DND-41 (cell line): ENCODE measurements around the gene FLOT1.

Source experiments
- EZH2 ChIP-seq: IDR thresholded peaks from 3 replicates; pipeline ENCODE4 v1.6.1; 2012; ENCODE audit warnings: borderline replicate concordance, low read depth, mild to moderate bottlenecking, moderate library complexity, low read length, inconsistent platforms; ENCODE audit not compliant: severe bottlenecking
- TF ChIP-seq, protein P1 (sequence below): IDR thresholded peaks from 2 replicates; pipeline ENCODE4 v1.5.1; 2012; ENCODE audit warnings: borderline replicate concordance, low read length, moderate library complexity, mild to moderate bottlenecking; ENCODE audit not compliant: poor library complexity, severe bottlenecking; ENCODE audit errors: extremely low read depth

DNA sequence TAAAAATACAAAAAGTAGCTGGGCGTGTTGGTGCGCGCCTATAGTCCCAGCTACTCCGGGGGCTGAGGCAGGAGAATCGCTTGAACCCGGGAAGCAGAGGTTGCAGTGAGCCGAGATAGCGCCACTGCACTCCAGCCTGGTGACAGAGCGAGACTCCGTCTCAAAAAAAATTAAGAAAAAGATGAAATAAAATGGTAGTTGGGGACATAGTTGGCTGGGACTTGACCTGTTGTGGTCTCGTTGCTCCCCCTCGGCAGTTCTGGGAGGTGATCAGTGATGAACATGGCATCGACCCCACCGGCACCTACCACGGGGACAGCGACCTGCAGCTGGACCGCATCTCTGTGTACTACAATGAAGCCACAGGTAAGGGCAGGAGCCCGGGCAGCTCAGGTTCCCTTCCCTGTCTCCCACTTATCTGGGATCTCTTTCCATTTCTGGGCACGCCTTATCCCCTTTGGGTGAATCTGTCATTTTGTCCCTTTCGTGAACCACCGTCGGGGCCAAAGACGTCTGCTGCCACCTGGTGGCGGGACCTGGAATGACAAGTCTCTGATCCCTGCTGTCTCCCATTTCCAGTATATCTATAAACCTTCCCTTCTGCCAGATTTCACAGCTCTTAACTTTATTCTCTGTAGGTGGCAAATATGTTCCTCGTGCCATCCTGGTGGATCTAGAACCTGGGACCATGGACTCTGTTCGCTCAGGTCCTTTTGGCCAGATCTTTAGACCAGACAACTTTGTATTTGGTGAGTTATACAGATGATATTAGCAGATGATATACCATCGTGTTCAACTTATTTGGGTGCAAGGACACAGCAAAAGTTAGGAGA is 20.0 kb downstream of the FLOT1 start:
- TF ChIP-seq, protein P1, sequence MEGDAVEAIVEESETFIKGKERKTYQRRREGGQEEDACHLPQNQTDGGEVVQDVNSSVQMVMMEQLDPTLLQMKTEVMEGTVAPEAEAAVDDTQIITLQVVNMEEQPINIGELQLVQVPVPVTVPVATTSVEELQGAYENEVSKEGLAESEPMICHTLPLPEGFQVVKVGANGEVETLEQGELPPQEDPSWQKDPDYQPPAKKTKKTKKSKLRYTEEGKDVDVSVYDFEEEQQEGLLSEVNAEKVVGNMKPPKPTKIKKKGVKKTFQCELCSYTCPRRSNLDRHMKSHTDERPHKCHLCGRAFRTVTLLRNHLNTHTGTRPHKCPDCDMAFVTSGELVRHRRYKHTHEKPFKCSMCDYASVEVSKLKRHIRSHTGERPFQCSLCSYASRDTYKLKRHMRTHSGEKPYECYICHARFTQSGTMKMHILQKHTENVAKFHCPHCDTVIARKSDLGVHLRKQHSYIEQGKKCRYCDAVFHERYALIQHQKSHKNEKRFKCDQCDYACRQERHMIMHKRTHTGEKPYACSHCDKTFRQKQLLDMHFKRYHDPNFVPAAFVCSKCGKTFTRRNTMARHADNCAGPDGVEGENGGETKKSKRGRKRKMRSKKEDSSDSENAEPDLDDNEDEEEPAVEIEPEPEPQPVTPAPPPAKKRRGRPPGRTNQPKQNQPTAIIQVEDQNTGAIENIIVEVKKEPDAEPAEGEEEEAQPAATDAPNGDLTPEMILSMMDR, result peak; percentile 93
- TF ChIP-seq EZH2, result no peak
